HPDE6-E6E7 (cell line): ENCODE results near the gene FMN1.
"Not testable (repeated sequence)": the region's sequence is repeated elsewhere in the genome, so short reads cannot be mapped to it uniquely, and the experiment has no call there.

ENCODE experiments used
- DNase-seq: peaks from one replicate; pipeline ENCODE4 v3.0.0; 2011; ENCODE audit warnings: missing footprints; ENCODE audit errors: extremely low spot score

The FMN1 gene

DNA sequence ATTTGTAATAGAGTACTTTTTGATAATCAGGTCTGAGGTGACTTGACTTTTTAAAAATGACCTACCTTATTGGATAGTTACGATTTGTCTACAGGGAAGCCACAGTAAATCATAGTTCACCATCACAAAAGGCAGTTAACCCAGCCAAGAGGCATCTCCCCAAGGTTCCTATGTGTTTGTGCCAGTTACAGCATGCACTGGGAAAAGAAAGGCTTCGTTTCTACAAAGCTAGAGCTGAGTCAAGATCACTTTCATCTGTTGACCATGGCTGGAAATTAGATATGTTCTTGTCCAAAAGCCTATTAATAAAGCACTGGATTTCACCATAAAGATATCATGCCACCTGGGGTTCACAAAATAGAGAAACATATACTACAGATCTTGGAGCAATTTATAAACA lies 336.8 kb downstream of the FMN1 start:
- DNase-seq = no peak

DNA sequence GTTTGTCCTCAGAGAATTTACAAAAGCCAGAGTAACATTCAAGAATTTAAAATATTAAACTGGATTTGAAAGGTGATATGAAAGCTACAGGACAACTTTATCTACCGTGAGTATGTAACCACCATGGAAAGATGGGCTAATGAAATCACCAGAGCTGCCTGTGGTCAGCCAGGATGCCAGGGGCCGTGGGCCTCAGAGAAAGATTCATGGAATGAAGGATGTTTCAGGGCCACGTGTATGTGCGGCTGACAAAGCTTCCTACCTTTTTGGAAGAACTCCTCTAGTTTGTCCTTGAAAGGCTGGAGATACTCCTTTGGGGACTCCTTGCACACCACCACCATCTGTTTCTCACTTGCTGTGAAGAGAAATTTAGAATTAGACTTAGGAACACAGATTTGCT lies 337.8 kb downstream of the FMN1 start:
- no peak for DNase-seq

- peak; percentile 58 for DNase-seq
Observed at GRCh38 chr15:32855942-32856341, 338.6 kb downstream of the FMN1 start.

GRCh38 chr15:32853592-32853991 lies 340.9 kb downstream of the FMN1 start:
- DNase-seq = no peak

GRCh38 chr15:32852771-32853170 lies 341.7 kb downstream of the FMN1 start:
- DNase-seq = no peak

- no peak for DNase-seq
Observed at GRCh38 chr15:32852017-32852416, 342.5 kb downstream of the FMN1 start.

GRCh38 chr15:32851572-32851971 lies 342.9 kb downstream of the FMN1 start:
- no peak for DNase-seq

GRCh38 chr15:32849769-32850668 lies 344.5 kb downstream of the FMN1 start:
- DNase-seq = peak; percentile 50

GRCh38 chr15:32846671-32847070 lies 347.8 kb downstream of the FMN1 start:
- DNase-seq = not testable (repeated sequence)

- no peak for DNase-seq
Observed at GRCh38 chr15:32844118-32844711, 350.3 kb downstream of the FMN1 start.

GRCh38 chr15:32843219-32843815 lies 351.2 kb downstream of the FMN1 start:
- no peak for DNase-seq

DNA sequence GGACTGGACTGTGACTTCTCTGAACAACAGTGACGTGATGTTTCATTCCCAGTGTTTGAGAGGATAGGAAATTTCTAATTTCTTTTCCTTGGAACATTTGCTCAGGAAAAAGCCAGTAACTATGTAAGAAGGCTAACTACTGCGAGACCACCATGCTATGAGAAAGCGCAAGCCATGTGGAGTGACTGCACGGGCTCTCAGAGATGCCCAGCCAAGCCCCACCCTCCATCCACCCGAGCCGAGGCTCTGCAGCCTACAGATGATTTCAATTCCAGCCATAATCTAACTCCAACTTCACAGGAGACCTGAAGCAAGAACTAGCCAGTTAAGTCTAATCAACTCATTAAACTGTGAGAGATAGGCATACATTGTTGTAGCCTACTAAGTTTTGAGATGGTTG lies 352.4 kb downstream of the FMN1 start:
- DNase-seq = no peak

- DNase-seq = no peak
Observed at GRCh38 chr15:32840507-32841245, 353.8 kb downstream of the FMN1 start.

GRCh38 chr15:32838820-32839219 lies 355.7 kb downstream of the FMN1 start:
- no peak for DNase-seq

GRCh38 chr15:32838338-32838737 lies 356.2 kb downstream of the FMN1 start:
- no peak for DNase-seq

DNA sequence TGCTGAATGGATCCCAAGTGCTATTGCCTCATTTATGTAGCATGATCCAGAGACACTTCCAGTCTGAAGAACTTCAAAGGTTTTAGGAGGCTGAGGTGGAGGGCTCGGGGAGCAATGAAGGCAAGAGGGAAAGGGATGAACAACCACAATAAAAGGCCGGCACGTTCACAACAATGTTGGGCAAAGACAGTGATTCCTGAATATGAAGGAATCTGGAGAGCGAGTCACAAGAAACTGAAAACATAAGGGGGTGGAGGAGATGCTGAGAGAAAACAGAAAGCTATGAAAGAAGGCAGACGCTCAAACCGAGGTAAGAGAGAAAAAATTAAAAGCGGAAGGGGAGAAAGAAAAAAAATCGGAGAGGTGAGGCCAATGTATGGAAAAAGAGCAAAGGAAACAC lies 356.6 kb downstream of the FMN1 start:
- no peak for DNase-seq

DNA sequence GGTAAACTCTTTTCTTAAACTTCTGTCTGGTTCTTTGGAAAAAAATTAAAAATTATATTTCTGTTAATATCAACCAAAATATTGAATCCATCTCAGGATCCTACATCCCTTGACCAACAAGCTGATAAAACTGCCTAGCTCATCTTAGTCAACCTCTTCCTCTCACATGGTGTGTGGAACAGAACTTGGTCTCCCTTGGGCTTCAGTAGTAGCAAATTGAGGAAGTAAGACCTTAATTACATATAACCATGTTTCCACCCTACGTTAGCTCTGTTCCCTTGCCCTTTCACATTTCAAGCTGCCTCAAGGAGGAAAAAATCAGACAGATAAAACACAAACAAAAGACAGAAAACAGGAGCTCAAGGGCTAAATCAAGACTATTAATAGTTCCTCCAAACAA lies 360.4 kb downstream of the FMN1 start:
- no peak for DNase-seq

- no peak for DNase-seq
Observed at GRCh38 chr15:32833379-32833821, 361.1 kb downstream of the FMN1 start.

DNA sequence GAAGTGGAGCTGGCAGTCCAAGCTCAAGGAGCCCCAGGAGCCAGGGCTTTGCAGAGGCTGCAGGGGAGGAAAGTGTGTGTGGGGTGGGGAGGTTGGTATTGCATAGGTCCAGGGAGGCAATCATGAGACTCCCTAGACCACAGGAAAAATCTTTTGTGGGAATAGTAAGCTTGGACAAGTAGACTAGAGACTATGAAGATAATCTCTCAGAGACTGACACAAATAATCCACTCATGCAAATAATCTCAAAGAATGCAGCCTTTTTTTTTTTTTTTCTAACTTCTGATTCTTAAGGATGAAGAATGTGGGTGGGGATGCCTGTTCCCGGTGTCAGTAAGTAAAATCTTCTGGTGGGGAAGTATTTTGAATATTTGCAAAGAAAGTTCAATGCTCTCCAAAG lies 363.0 kb downstream of the FMN1 start:
- no peak for DNase-seq

- DNase-seq = no peak
Observed at GRCh38 chr15:32830241-32830640, 364.3 kb downstream of the FMN1 start.

DNA sequence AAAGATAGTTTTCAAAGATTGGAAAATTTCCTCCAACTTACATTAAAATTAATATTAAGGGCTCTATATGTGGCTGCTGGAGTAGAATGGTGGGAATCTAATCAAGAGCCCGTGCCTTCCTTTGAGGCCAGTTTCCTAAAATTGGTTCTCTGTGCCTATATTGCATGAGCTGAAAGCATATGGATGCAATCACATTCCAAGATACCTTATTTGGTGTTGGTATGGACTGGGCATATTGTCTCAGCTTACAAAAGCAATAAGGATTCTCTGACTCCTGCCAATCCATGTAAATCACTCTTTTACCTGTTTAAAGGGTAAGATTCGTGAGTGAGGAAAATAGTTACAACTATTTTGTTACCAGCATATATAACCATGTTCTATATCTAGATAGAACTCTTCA lies 365.1 kb downstream of the FMN1 start:
- no peak for DNase-seq

DNA sequence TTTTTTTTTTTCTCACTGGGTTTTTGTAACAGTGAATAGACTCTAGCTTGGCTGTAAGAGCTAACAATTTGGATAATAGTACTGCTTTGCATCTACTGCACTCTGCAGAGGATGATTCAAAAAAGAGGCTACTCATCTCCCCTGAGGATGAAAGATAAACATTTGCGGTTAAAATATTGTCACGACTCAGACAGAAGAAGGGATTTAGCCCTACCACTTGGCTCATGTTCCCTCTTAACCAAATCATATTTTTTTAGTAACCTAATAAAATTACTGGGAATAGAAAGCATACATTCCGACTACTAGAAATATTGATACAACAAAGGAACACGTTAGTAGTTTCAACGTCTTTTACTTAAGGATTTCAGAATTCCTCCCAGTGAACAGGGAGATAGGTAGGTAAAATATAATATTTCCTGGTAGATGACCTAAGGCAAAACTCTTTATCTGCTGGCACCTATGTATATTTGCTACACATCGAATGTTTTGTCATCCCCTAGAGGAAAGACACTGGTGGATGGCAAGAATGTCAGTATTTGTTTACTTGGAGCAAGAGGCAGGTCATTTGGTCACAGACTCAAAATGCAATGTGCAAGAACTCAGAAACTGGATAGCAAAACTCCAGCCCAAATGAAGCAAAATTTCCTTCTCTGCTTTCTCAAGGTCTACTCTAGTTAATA lies 365.9 kb downstream of the FMN1 start:
- DNase-seq = no peak
